Measurements from ENCODE around the gene KLK12. TPM values are rescaled to one million over a fixed set of nuclear protein-coding genes. Genes with fewer than 3 reads are reported as not detected.

The KLK12 gene
- total RNA-seq, 1 donor from 2014 or later = 1.0 TPM

- H3K27ac Mint-ChIP-seq = no peak overlapping the region
- no peak for DNase-seq (ENCODE audit: low spot score, unreplicated experiment)
- no peak for TF ChIP-seq CTCF (IDR thresholded peaks at IDR 0.05; ENCODE audit: unreplicated experiment)
- H3K9me3 Mint-ChIP-seq (ENCODE audit: low read depth) = peaks cover 2% of the 10 kb centered on the region
- no peak overlapping the region for H3K4me3 Mint-ChIP-seq (ENCODE audit: low read depth)
- H3K36me3 Mint-ChIP-seq (ENCODE audit: insufficient read depth) = no peaks in the 10 kb centered on the region
- peaks cover 42% of the 10 kb centered on the region for H3K27me3 Mint-ChIP-seq
- H3K4me1 Mint-ChIP-seq (ENCODE audit: low read depth) = peaks cover 2% of the 10 kb centered on the region
These were observed 21.1 kb upstream of the KLK12 start for GRCh38 chr19:51055866-51056265.

GRCh38 chr19:51047031-51047335, 12.2 kb upstream of the KLK12 start:
- no peaks in the 10 kb centered on the region for H3K36me3 Mint-ChIP-seq (ENCODE audit: insufficient read depth)
- peaks cover 5% of the 10 kb centered on the region for H3K4me1 Mint-ChIP-seq (ENCODE audit: low read depth)
- no peak for DNase-seq (ENCODE audit: low spot score, unreplicated experiment)
- no peak overlapping the region for H3K27ac Mint-ChIP-seq
- H3K9me3 Mint-ChIP-seq (ENCODE audit: low read depth) = no peaks in the 10 kb centered on the region
- H3K27me3 Mint-ChIP-seq = no peaks in the 10 kb centered on the region
- TF ChIP-seq CTCF (IDR thresholded peaks at IDR 0.05; ENCODE audit: unreplicated experiment) = no peak
- H3K4me3 Mint-ChIP-seq (ENCODE audit: low read depth) = no peak overlapping the region

- H3K27ac Mint-ChIP-seq = no peak overlapping the region
- no peak overlapping the region for H3K4me3 Mint-ChIP-seq (ENCODE audit: low read depth)
- DNase-seq (ENCODE audit: low spot score, unreplicated experiment) = no peak
- H3K4me1 Mint-ChIP-seq (ENCODE audit: low read depth) = peaks cover 3% of the 10 kb centered on the region
- no peak for TF ChIP-seq CTCF (IDR thresholded peaks at IDR 0.05; ENCODE audit: unreplicated experiment)
- H3K9me3 Mint-ChIP-seq (ENCODE audit: low read depth) = no peaks in the 10 kb centered on the region
- H3K27me3 Mint-ChIP-seq = no peaks in the 10 kb centered on the region
- H3K36me3 Mint-ChIP-seq (ENCODE audit: insufficient read depth) = no peaks in the 10 kb centered on the region
These were observed 9.5 kb upstream of the KLK12 start for GRCh38 chr19:51044327-51044726.

- Mint-ChIP-seq H3K9me3 (ENCODE audit: low read depth) (no peaks in the 10 kb centered on the region), H3K27me3 (no peaks in the 10 kb centered on the region), H3K36me3 (ENCODE audit: insufficient read depth) (no peaks in the 10 kb centered on the region), H3K27ac (peak overlapping the region; percentile 56), H3K4me3 (ENCODE audit: low read depth) (no peak overlapping the region), H3K4me1 (ENCODE audit: low read depth) (peaks cover 3% of the 10 kb centered on the region)
- no peak for DNase-seq (ENCODE audit: low spot score, unreplicated experiment)
- no peak for TF ChIP-seq CTCF (IDR thresholded peaks at IDR 0.05; ENCODE audit: unreplicated experiment)
These were observed 8.7 kb upstream of the KLK12 start for GRCh38 chr19:51043497-51043896.

- Mint-ChIP-seq H3K9me3 (ENCODE audit: low read depth) (no peaks in the 10 kb centered on the region), H3K27ac (no peak overlapping the region), H3K36me3 (ENCODE audit: insufficient read depth) (no peaks in the 10 kb centered on the region), H3K27me3 (peaks cover 14% of the 10 kb centered on the region), H3K4me3 (ENCODE audit: low read depth) (no peak overlapping the region), H3K4me1 (ENCODE audit: low read depth) (no peaks in the 10 kb centered on the region)
- TF ChIP-seq CTCF (IDR thresholded peaks at IDR 0.05; ENCODE audit: unreplicated experiment) = no peak
- no peak for DNase-seq (ENCODE audit: low spot score, unreplicated experiment)
These were observed 5.3 kb upstream of the KLK12 start for GRCh38 chr19:51040151-51040550.
